ENCODE measurements around the gene DCLK1. TPM values are rescaled to one million over a fixed set of nuclear protein-coding genes. Genes with fewer than 3 reads are reported as not detected.

Gene DCLK1
- total and polyA plus RNA-seq, 5 donors from 2014 or later, result not detected

DNA sequence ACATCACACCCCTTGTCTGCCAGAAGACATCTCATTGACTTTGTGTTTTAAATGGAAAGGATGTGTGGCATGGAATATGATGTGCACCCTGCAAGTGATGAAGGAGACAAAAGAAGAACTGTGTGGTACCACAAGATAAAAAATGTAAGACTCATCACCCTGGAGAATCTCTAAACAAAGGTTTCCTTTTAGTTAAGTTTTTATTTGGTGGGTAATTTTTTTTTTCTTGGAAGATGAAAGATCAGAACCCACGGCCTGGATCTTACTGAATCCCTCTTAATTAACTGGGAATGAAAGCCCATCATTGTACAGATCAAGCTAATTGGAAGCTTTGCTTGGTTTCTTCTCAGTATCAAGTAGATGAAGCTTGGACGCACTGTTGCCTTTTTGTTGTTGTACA is 129.6 kb downstream of the DCLK1 start:
- no peak overlapping the region for H3K4me3 Mint-ChIP-seq
- H3K27ac Mint-ChIP-seq, result no peak overlapping the region
- H3K27me3 Mint-ChIP-seq, result no peaks in the 10 kb centered on the region
- H3K9me3 Mint-ChIP-seq, result peaks cover 0 to 13% (median 2%) of the 10 kb centered on the region in 7 donors
- Histone ChIP-seq H3K36me3 (ENCODE audit: control insufficient read depth, insufficient read depth, low read length) (no peaks in the 10 kb centered on the region), H3K27ac (ENCODE audit: insufficient read depth, low read length, poor library complexity, severe bottlenecking) (no peak overlapping the region), H3K9me3 (ENCODE audit: control insufficient read depth in 2 of 2, low read length in 2 of 2) (no peaks in the 10 kb centered on the region), H3K4me1 (ENCODE audit: control insufficient read depth, insufficient read depth, low read length, poor library complexity, severe bottlenecking) (no peaks in the 10 kb centered on the region), H3K27me3 (ENCODE audit: control insufficient read depth, insufficient read depth, low read length) (no peaks in the 10 kb centered on the region), H3K4me3 (ENCODE audit: low read depth, low read length) (no peak overlapping the region)
- H3K4me1 Mint-ChIP-seq, result no peaks in the 10 kb centered on the region
- no peaks in the 10 kb centered on the region for H3K36me3 Mint-ChIP-seq
- DNase-seq (no peak), ATAC-seq (ENCODE audit: low read depth in 2 of 2) (no peak)

GRCh38 chr13:36000028-36000427 is 131.2 kb downstream of the DCLK1 start:
- Histone ChIP-seq H3K9me3 (ENCODE audit: control insufficient read depth in 2 of 2, low read length in 2 of 2) (no peaks in the 10 kb centered on the region), H3K4me1 (ENCODE audit: control insufficient read depth, insufficient read depth, low read length, poor library complexity, severe bottlenecking) (no peaks in the 10 kb centered on the region), H3K27me3 (ENCODE audit: control insufficient read depth, insufficient read depth, low read length) (no peaks in the 10 kb centered on the region), H3K4me3 (ENCODE audit: low read depth, low read length) (no peak overlapping the region), H3K36me3 (ENCODE audit: control insufficient read depth, insufficient read depth, low read length) (no peaks in the 10 kb centered on the region), H3K27ac (ENCODE audit: insufficient read depth, low read length, poor library complexity, severe bottlenecking) (no peak overlapping the region)
- Mint-ChIP-seq H3K36me3 (no peaks in the 10 kb centered on the region), H3K4me3 (no peak overlapping the region), H3K27me3 (no peaks in the 10 kb centered on the region), H3K27ac (no peak overlapping the region), H3K4me1 (no peaks in the 10 kb centered on the region), H3K9me3 (peaks cover 0 to 11% (median 2%) of the 10 kb centered on the region in 7 donors)
- DNase-seq, result no peak
- ATAC-seq (ENCODE audit: low read depth in 2 of 2), result no peak

DNA sequence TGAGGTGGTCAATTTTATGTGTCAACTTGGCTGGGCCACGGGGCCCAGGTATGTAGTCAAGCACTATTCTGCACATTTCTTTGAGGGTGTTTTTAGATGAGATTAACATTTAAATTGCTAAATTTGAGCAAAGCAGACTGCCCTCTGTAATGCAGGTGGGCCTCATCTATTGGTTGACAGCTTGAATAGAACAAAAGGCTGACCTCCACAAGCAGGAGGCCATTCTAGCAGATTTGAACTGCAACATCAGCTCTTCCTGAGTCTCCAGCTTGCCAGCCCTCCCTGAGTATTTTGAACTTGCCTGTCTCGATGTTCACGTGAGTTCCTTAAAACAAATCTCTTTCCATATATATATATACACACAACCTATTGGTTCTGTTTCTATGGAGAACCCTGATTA is 134.8 kb downstream of the DCLK1 start:
- Histone ChIP-seq H3K4me3 (ENCODE audit: low read depth, low read length) (no peak overlapping the region), H3K27ac (ENCODE audit: insufficient read depth, low read length, poor library complexity, severe bottlenecking) (no peak overlapping the region), H3K9me3 (ENCODE audit: control insufficient read depth in 2 of 2, low read length in 2 of 2) (no peaks in the 10 kb centered on the region), H3K4me1 (ENCODE audit: control insufficient read depth, insufficient read depth, low read length, poor library complexity, severe bottlenecking) (no peaks in the 10 kb centered on the region), H3K27me3 (ENCODE audit: control insufficient read depth, insufficient read depth, low read length) (no peaks in the 10 kb centered on the region), H3K36me3 (ENCODE audit: control insufficient read depth, insufficient read depth, low read length) (no peaks in the 10 kb centered on the region)
- no peak for DNase-seq
- Mint-ChIP-seq H3K36me3 (no peaks in the 10 kb centered on the region), H3K4me1 (no peaks in the 10 kb centered on the region), H3K27ac (no peak overlapping the region), H3K27me3 (no peaks in the 10 kb centered on the region), H3K9me3 (peaks cover 0 to 11% (median 4%) of the 10 kb centered on the region in 7 donors), H3K4me3 (no peak overlapping the region)
- no peak for ATAC-seq (ENCODE audit: low read depth in 2 of 2)

DNA sequence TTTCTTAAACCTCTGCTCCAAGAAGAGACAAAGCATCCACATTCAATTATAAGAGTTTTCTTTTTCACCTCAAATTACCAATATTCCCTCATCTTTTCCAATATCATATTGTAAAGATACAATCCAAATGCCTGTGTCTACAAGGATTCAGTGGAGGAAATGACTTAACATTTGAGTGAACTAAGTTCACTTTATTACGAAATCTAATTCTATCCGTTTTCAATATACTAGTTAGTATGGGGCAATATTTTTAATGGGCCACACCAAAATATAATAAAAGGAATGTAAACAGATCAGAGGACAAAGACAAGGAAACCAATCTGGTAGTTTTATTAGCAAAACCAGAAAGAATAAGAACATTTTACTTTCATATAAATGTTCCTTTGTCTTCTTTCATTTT is 136.0 kb downstream of the DCLK1 start:
- no peaks in the 10 kb centered on the region for H3K36me3 Mint-ChIP-seq
- no peaks in the 10 kb centered on the region for H3K27me3 Mint-ChIP-seq
- H3K27me3 ChIP-seq (ENCODE audit: control insufficient read depth, insufficient read depth, low read length), result no peaks in the 10 kb centered on the region
- no peak overlapping the region for H3K27ac Mint-ChIP-seq
- ATAC-seq (ENCODE audit: low read depth in 2 of 2) (no peak), DNase-seq (no peak)
- no peaks in the 10 kb centered on the region for H3K9me3 ChIP-seq (ENCODE audit: control insufficient read depth in 2 of 2, low read length in 2 of 2)
- H3K4me1 Mint-ChIP-seq, result no peaks in the 10 kb centered on the region
- no peak overlapping the region for H3K27ac ChIP-seq (ENCODE audit: insufficient read depth, low read length, poor library complexity, severe bottlenecking)
- H3K4me3 ChIP-seq (ENCODE audit: low read depth, low read length), result no peak overlapping the region
- peaks cover 0 to 10% (median 4%) of the 10 kb centered on the region in 7 donors for H3K9me3 Mint-ChIP-seq
- H3K36me3 ChIP-seq (ENCODE audit: control insufficient read depth, insufficient read depth, low read length), result no peaks in the 10 kb centered on the region
- H3K4me1 ChIP-seq (ENCODE audit: control insufficient read depth, insufficient read depth, low read length, poor library complexity, severe bottlenecking), result no peaks in the 10 kb centered on the region
- no peak overlapping the region for H3K4me3 Mint-ChIP-seq

- no peak overlapping the region for H3K4me3 ChIP-seq (ENCODE audit: low read depth, low read length)
- no peaks in the 10 kb centered on the region for H3K36me3 ChIP-seq (ENCODE audit: control insufficient read depth, insufficient read depth, low read length)
- H3K4me1 Mint-ChIP-seq, result no peaks in the 10 kb centered on the region
- H3K27ac ChIP-seq (ENCODE audit: insufficient read depth, low read length, poor library complexity, severe bottlenecking), result no peak overlapping the region
- no peak for DNase-seq
- H3K27me3 Mint-ChIP-seq, result no peaks in the 10 kb centered on the region
- H3K4me3 Mint-ChIP-seq, result no peak overlapping the region
- no peaks in the 10 kb centered on the region for H3K36me3 Mint-ChIP-seq
- no peak overlapping the region for H3K27ac Mint-ChIP-seq
- no peak for ATAC-seq (ENCODE audit: low read depth in 2 of 2)
- peaks cover 0 to 6% (median 4%) of the 10 kb centered on the region in 7 donors for H3K9me3 Mint-ChIP-seq
- H3K27me3 ChIP-seq (ENCODE audit: control insufficient read depth, insufficient read depth, low read length), result no peaks in the 10 kb centered on the region
- no peaks in the 10 kb centered on the region for H3K9me3 ChIP-seq (ENCODE audit: control insufficient read depth in 2 of 2, low read length in 2 of 2)
- no peaks in the 10 kb centered on the region for H3K4me1 ChIP-seq (ENCODE audit: control insufficient read depth, insufficient read depth, low read length, poor library complexity, severe bottlenecking)
These were observed 136.8 kb downstream of the DCLK1 start for GRCh38 chr13:35994131-35994966.

GRCh38 chr13:35993686-35994085 is 137.5 kb downstream of the DCLK1 start:
- no peak overlapping the region for H3K4me3 Mint-ChIP-seq
- peaks cover 0 to 6% (median 3%) of the 10 kb centered on the region in 7 donors for H3K9me3 Mint-ChIP-seq
- ATAC-seq (ENCODE audit: low read depth in 2 of 2) (no peak), DNase-seq (no peak)
- no peaks in the 10 kb centered on the region for H3K4me1 Mint-ChIP-seq
- no peaks in the 10 kb centered on the region for H3K4me1 ChIP-seq (ENCODE audit: control insufficient read depth, insufficient read depth, low read length, poor library complexity, severe bottlenecking)
- H3K36me3 Mint-ChIP-seq, result no peaks in the 10 kb centered on the region
- H3K27me3 Mint-ChIP-seq, result no peaks in the 10 kb centered on the region
- no peak overlapping the region for H3K4me3 ChIP-seq (ENCODE audit: low read depth, low read length)
- no peak overlapping the region for H3K27ac Mint-ChIP-seq
- no peaks in the 10 kb centered on the region for H3K9me3 ChIP-seq (ENCODE audit: control insufficient read depth in 2 of 2, low read length in 2 of 2)
- H3K36me3 ChIP-seq (ENCODE audit: control insufficient read depth, insufficient read depth, low read length), result no peaks in the 10 kb centered on the region
- H3K27me3 ChIP-seq (ENCODE audit: control insufficient read depth, insufficient read depth, low read length), result no peaks in the 10 kb centered on the region
- no peak overlapping the region for H3K27ac ChIP-seq (ENCODE audit: insufficient read depth, low read length, poor library complexity, severe bottlenecking)

- Mint-ChIP-seq H3K27me3 (no peaks in the 10 kb centered on the region), H3K36me3 (no peaks in the 10 kb centered on the region), H3K4me1 (no peaks in the 10 kb centered on the region), H3K4me3 (no peak overlapping the region), H3K27ac (peak overlapping the region in 1 of 3 donors; percentile 94), H3K9me3 (peaks cover 0 to 6% (median 0%) of the 10 kb centered on the region in 7 donors)
- Histone ChIP-seq H3K4me3 (ENCODE audit: low read depth, low read length) (no peak overlapping the region), H3K9me3 (ENCODE audit: control insufficient read depth in 2 of 2, low read length in 2 of 2) (no peaks in the 10 kb centered on the region), H3K27ac (ENCODE audit: insufficient read depth, low read length, poor library complexity, severe bottlenecking) (no peak overlapping the region), H3K27me3 (ENCODE audit: control insufficient read depth, insufficient read depth, low read length) (no peaks in the 10 kb centered on the region), H3K4me1 (ENCODE audit: control insufficient read depth, insufficient read depth, low read length, poor library complexity, severe bottlenecking) (no peaks in the 10 kb centered on the region), H3K36me3 (ENCODE audit: control insufficient read depth, insufficient read depth, low read length) (no peaks in the 10 kb centered on the region)
- no peak for DNase-seq
- ATAC-seq (ENCODE audit: low read depth in 2 of 2), result no peak
These were observed 138.2 kb downstream of the DCLK1 start for GRCh38 chr13:35992964-35993363.

DNA sequence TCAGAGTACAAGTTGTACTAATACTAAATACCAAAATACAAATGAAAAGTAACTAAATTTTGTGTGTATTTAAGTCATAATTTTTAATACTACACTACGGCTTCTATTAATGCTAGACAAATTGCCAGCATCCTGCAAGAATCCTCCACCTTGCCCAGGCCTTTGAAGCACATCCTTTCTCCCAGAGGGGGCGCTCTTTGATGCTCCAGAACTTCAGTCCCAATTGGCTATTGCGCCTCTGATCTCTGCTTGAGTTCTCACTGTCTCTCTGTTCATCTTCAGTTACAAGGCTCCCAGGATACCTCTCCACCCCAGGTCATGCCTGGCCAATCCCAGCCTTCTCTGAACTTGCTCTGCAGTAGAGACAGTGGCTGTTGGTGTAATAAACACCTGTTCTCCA is 141.0 kb downstream of the DCLK1 start:
- no peaks in the 10 kb centered on the region for H3K36me3 Mint-ChIP-seq
- Histone ChIP-seq H3K4me1 (ENCODE audit: control insufficient read depth, insufficient read depth, low read length, poor library complexity, severe bottlenecking) (no peaks in the 10 kb centered on the region), H3K9me3 (ENCODE audit: control insufficient read depth in 2 of 2, low read length in 2 of 2) (no peaks in the 10 kb centered on the region), H3K27me3 (ENCODE audit: control insufficient read depth, insufficient read depth, low read length) (no peaks in the 10 kb centered on the region), H3K27ac (ENCODE audit: insufficient read depth, low read length, poor library complexity, severe bottlenecking) (no peak overlapping the region), H3K4me3 (ENCODE audit: low read depth, low read length) (no peak overlapping the region), H3K36me3 (ENCODE audit: control insufficient read depth, insufficient read depth, low read length) (no peaks in the 10 kb centered on the region)
- DNase-seq, result no peak
- no peak overlapping the region for H3K27ac Mint-ChIP-seq
- no peaks in the 10 kb centered on the region for H3K27me3 Mint-ChIP-seq
- no peak for ATAC-seq (ENCODE audit: low read depth in 2 of 2)
- no peaks in the 10 kb centered on the region for H3K4me1 Mint-ChIP-seq
- H3K4me3 Mint-ChIP-seq, result no peak overlapping the region
- peaks cover 0 to 6% (median 0%) of the 10 kb centered on the region in 7 donors for H3K9me3 Mint-ChIP-seq
